Ramos (cell line): ENCODE measurements around the gene ZNF174.

Experiments used
- in situ Hi-C: fragments of 300-500 bp; cut with MboI; formaldehyde crosslinking; loops from one replicate; pipeline ENCODE4 v1.14.3; 2022; ENCODE audit warnings: low sequenced_read_pairs; ENCODE audit not compliant: unreplicated experiment

The ZNF174 gene

GRCh38 chr16:3439637-3440036 is 38.6 kb downstream of the ZNF174 start:
- in situ Hi-C loops = loop anchor here (10.0 kb wide), 1 partner anchor 65 kb away; no protein-coding TSS in a partner anchor

GRCh38 chr16:3443108-3444031 is 42.4 kb downstream of the ZNF174 start, which contains the start of the genes NAA60 and ZNF597:
Gene NAA60, plus strand, starts transcription at chr16:3443680. Its CDS starts 32,548 bp downstream, at chr16:3476228.
Gene ZNF597, minus strand, starts transcription at chr16:3443504. Its CDS starts 351 bp downstream, at chr16:3443153.
- in situ Hi-C loops = no loop called here

- in situ Hi-C loops = no loop called here
These were observed 43.0 kb downstream of the ZNF174 start for GRCh38 chr16:3444032-3444388.

- in situ Hi-C loops = no loop called here
These were observed 53.1 kb downstream of the ZNF174 start for GRCh38 chr16:3454093-3454492.

- in situ Hi-C loops = no loop called here
These were observed 53.7 kb downstream of the ZNF174 start for GRCh38 chr16:3454631-3455147.

GRCh38 chr16:3457434-3458252 is 56.6 kb downstream of the ZNF174 start:
- in situ Hi-C loops = no loop called here

- in situ Hi-C loops = no loop called here
These were observed 57.4 kb downstream of the ZNF174 start for GRCh38 chr16:3458278-3458851.

- in situ Hi-C loops = no loop called here
These were observed 57.9 kb downstream of the ZNF174 start for GRCh38 chr16:3458852-3459361.
